ENCODE measurements around the gene SLC7A8. TPM values are rescaled to one million over a fixed set of nuclear protein-coding genes. Genes with fewer than 3 reads are reported as not detected.

Gene SLC7A8
- total RNA-seq, 1 experiment from 2014 or later, result 77.9 TPM

- H3K27me3 ChIP-seq (ENCODE audit: insufficient read depth, low read length), result no peaks in the 10 kb centered on the region
- DNase-seq, result no peak
- no peak overlapping the region for H3T11ph ChIP-seq (ENCODE audit: low read length)
- H3K79me1 ChIP-seq (ENCODE audit: insufficient read depth, low read depth, low read length, poor library complexity, severe bottlenecking), result peaks cover 5% of the 10 kb centered on the region
- H3K4ac ChIP-seq (ENCODE audit: low read depth, low read length), result no peak overlapping the region
- H4K8ac ChIP-seq (replicated peaks; ENCODE audit: insufficient read length, low read depth, low read length), result no peak overlapping the region
- H4K91ac ChIP-seq (ENCODE audit: insufficient read length, low read depth, low read length), result no peak overlapping the region
- Mint-ChIP-seq H3K27ac (no peak overlapping the region; a peak in 1 of 7 replicates), H3K27me3 (ENCODE audit: low read depth) (no peaks in the 10 kb centered on the region), H3K36me3 (ENCODE audit: insufficient read depth in 1 of 3, low read depth in 3 of 3) (peaks cover 0 to 25% (median 24%) of the 10 kb centered on the region in 3 experiments), H3K9me3 (no peaks in the 10 kb centered on the region), H3K4me1 (peaks cover 47 to 55% of the 10 kb centered on the region in 2 experiments), H3K4me3 (no peak overlapping the region)
- H3K14ac ChIP-seq (ENCODE audit: insufficient read depth, low read length), result no peak overlapping the region
- no peaks in the 10 kb centered on the region for H3K9me3 ChIP-seq (ENCODE audit: control insufficient read depth, low read depth, low read length)
- no peak overlapping the region for H2BK120ac ChIP-seq (ENCODE audit: low read depth, low read length, poor library complexity, severe bottlenecking)
- H3K4me1 ChIP-seq (ENCODE audit: insufficient read depth, low read length), result peaks cover 7% of the 10 kb centered on the region; the same call in 1 of the 2 replicates
- no peaks in the 10 kb centered on the region for H4K20me1 ChIP-seq (ENCODE audit: control insufficient read depth, insufficient read depth, insufficient read length)
- no peak overlapping the region for H3K27ac ChIP-seq (ENCODE audit: insufficient read length, low read depth, low read length)
- H3K56ac ChIP-seq (ENCODE audit: insufficient read length, low read depth, low read length), result no peak overlapping the region
- H2BK5ac ChIP-seq (ENCODE audit: insufficient read length, low read length), result no peak overlapping the region
- H4K5ac ChIP-seq (ENCODE audit: insufficient read length, low read depth, low read length), result no peak overlapping the region
- WGBS (ENCODE audit: extremely low coverage, insufficient read length, low lambda C conversion rate), result no CpG with 5 or more reads among the region's 2 CpGs
- no peak overlapping the region for H2BK12ac ChIP-seq (ENCODE audit: insufficient read length, low read depth, low read length)
- no peak overlapping the region for H2BK15ac ChIP-seq (ENCODE audit: low read depth, low read length)
- H3K4me2 ChIP-seq (ENCODE audit: insufficient read depth, insufficient read length, low read length), result no peak overlapping the region
- no peak overlapping the region for H2AFZ ChIP-seq (ENCODE audit: low read length)
- no peak overlapping the region for H2BK20ac ChIP-seq (ENCODE audit: low read depth, low read length, poor library complexity, severe bottlenecking)
- no peak overlapping the region for H3K9ac ChIP-seq (ENCODE audit: extremely low read depth, insufficient read length, low read length)
- no peak overlapping the region for H3K18ac ChIP-seq (ENCODE audit: insufficient read length, low read depth, low read length)
- no peak overlapping the region for H3K23ac ChIP-seq (ENCODE audit: insufficient read length, low read depth, low read length)
- no peaks in the 10 kb centered on the region for H3K23me2 ChIP-seq (ENCODE audit: insufficient read length, low read depth, low read length, poor library complexity, severe bottlenecking)
- peaks cover 23% of the 10 kb centered on the region; the same call in 1 of the 2 replicates for H3K79me2 ChIP-seq (ENCODE audit: insufficient read depth, low read length)
- H2AK5ac ChIP-seq (ENCODE audit: insufficient read length, low read length), result no peak overlapping the region
- TF ChIP-seq, protein P1, sequence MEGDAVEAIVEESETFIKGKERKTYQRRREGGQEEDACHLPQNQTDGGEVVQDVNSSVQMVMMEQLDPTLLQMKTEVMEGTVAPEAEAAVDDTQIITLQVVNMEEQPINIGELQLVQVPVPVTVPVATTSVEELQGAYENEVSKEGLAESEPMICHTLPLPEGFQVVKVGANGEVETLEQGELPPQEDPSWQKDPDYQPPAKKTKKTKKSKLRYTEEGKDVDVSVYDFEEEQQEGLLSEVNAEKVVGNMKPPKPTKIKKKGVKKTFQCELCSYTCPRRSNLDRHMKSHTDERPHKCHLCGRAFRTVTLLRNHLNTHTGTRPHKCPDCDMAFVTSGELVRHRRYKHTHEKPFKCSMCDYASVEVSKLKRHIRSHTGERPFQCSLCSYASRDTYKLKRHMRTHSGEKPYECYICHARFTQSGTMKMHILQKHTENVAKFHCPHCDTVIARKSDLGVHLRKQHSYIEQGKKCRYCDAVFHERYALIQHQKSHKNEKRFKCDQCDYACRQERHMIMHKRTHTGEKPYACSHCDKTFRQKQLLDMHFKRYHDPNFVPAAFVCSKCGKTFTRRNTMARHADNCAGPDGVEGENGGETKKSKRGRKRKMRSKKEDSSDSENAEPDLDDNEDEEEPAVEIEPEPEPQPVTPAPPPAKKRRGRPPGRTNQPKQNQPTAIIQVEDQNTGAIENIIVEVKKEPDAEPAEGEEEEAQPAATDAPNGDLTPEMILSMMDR (conservative IDR thresholded peaks at IDR 0.05), result no peak
Measured at GRCh38 chr14:23177181-23177580, 6.3 kb downstream of the SLC7A8 start.

All from H9 (cell line).